ENCODE results near the gene FAM228B. TPM values are rescaled to one million over a fixed set of nuclear protein-coding genes. Genes with fewer than 3 reads are reported as not detected.
A peak's percentile ranks its signal among the peaks of the same experiment; 100 is the strongest.

Gene FAM228B
- polyA plus RNA-seq, 3 donors: 20.2 to 31.9 (median 29.8) TPM

GRCh38 chr2:24152413-24153197, 29.3 kb downstream of the FAM228B start:
- no peak for DNase-seq (ENCODE audit: low read depth in 3 of 3, low spot score in 2 of 3)

DNA sequence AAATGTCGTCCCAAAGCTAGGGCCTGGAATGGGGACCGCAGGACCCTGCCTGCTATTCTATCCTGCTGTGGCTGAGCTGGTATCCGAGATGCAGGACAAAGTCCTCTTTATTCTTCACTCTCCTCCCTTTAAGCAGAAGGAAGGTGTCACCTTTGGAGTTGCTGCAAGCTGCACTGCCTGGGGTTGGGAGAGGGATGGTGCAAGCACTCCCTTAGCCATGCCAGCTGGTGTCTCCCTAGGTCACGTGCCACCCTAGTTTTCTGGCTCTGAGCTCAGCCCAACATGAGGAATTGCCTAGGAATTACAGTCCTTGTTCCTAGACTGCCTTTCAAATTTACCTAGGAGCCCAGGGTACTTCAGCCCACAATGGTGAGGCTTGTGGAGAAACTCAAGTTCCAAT, 30.2 kb downstream of the FAM228B start:
- DNase-seq (ENCODE audit: low read depth in 3 of 3, low spot score in 2 of 3): no peak

DNA sequence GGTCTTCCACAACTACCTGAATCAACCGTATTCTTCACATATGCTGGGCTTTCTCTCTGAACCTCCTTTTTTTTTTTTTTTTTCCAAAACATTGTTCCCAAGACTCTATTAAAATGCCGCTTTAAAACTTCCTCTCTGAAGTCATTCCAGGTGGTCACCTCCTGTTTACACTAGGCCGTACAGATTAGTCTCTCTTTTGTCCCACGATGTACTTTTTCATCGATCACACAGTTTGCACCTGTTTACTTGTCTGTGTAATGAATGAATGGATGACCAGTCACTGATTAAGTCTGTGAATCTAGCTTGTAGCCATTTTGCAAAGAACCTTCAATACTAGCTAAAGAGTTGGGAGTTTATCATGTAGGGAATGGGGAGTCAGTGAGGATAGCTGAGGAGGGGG, 34.9 kb downstream of the FAM228B start:
- no peak for DNase-seq (ENCODE audit: low read depth in 3 of 3, low spot score in 2 of 3)

DNA sequence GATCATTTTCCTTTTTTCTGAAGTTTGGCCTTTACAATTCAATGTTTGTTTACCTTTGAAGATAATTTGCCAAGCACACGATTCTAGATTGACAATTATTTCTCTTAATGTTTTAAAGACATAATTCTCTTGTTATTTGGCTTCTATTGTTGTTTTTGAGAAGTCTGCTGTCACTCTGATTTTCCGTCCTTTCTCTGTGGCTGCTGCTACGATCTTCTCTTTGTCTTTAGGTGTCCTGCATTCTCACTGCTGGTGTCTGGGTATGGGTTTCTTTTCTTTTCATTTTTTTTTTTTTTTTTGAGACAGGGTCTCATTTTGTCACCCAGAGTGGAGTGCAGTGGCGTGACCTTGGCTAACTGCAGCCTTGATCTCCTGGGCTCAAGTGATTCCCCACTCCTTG, 36.4 kb downstream of the FAM228B start:
- DNase-seq (ENCODE audit: low read depth in 3 of 3, low spot score in 2 of 3): no peak

GRCh38 chr2:24160761-24161160, 37.5 kb downstream of the FAM228B start:
- DNase-seq (ENCODE audit: low read depth in 3 of 3, low spot score in 2 of 3): no peak

- DNase-seq (ENCODE audit: low read depth in 3 of 3, low spot score in 2 of 3): no peak
Measured at GRCh38 chr2:24162494-24162893, 39.2 kb downstream of the FAM228B start.

DNA sequence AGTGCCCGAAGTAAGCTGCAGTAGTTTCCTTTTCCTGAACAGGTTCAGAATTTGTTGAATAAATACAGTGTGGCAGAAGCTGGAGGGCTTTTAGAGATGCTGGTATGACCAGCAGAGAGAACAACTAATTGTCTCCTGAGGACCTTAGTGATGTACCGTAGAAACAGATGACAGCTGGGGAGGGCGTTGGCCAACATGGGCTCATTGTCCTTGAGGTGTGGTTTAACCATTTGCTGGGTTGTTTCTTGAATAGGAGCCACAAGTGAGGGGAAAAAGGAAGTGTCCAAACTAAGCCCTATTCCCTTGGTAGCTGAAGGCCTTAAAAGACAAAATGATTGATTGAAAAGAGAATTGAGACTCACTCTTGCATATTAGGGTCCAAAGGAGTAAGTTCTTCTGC, 39.9 kb downstream of the FAM228B start:
- no peak for DNase-seq (ENCODE audit: low read depth in 3 of 3, low spot score in 2 of 3)

- DNase-seq (ENCODE audit: low read depth in 3 of 3, low spot score in 2 of 3): no peak
Measured at GRCh38 chr2:24163601-24164000, 40.3 kb downstream of the FAM228B start.

DNA sequence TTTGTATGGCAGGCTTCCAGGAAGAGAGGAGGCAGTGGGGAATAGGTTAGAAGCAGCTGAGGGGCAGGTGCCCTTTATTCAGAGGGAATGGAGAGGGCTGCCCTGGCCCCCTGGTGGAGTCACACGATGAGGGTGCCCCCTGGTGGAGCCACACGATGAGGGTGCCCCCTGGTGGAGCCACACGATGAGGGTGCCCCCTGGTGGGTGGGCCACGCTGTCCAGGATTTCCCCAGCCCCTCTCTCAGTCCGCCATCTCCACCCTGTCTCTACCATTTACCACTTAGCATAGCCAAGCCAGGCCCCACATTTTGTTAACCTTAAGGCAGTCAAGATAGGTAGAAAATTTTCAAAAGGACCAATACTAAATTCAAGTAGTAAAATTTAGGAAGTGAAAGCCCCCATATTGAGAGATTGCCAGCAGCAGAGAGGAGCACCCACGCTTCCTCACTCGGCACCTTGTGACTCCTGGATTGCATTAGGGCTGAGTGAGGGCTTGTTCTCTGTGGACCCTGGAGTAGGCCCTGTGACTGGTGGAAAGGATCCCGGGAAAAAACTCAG, 41.2 kb downstream of the FAM228B start:
- DNase-seq (ENCODE audit: low read depth in 3 of 3, low spot score in 2 of 3): no peak

DNA sequence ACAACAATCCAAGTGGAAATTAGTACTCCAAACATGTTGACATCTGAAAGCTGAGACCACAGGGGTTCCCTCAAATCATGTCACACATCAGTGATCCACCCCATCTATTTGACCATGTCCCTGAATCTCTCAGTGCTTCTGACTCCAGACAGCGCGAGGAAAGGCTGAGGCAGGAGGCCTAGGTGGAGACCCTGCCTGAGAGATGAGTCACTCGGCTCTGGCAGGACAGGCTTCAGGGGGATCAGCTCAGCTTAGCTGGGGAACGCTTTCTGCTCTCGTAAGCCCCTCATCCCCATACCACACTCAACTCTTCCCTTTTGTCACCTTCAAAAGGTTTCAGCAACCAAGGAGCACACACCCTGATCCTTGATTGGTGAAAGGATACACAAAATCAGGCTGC, 45.8 kb downstream of the FAM228B start:
- DNase-seq (ENCODE audit: low read depth in 3 of 3, low spot score in 2 of 3): no peak

GRCh38 chr2:24174851-24175277, 51.6 kb downstream of the FAM228B start, which contains the start of gene FAM228A:
Gene FAM228A, plus strand, starts transcription at chr2:24175053. Its CDS starts 428 bp downstream, at chr2:24175481.
- no peak for DNase-seq (ENCODE audit: low read depth in 3 of 3, low spot score in 2 of 3)

GRCh38 chr2:24175631-24176187, 52.4 kb downstream of the FAM228B start:
- no peak for DNase-seq (ENCODE audit: low read depth in 3 of 3, low spot score in 2 of 3)

- DNase-seq (ENCODE audit: low read depth in 3 of 3, low spot score in 2 of 3): no peak
Measured at GRCh38 chr2:24176326-24176725, 53.1 kb downstream of the FAM228B start.

DNA sequence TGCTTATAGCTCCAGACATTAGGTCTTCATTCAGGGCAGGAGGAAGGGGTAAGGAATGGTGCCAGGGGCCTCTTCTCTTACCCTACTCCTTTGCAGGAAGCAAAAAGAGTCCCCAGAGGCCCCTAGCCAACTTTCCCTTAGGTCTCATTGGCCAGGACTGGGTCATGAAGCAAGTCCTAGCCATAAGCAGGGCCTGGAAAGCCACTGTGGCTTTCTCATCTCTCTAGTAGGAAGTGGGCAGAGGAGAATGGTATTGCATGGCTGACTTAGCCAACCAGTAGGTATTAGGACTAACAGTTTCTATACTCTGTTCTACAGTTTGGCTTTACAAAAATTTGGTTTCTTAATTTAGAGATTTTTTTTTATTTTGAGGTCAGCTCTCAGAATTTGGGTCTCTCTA, 56.4 kb downstream of the FAM228B start:
- DNase-seq (ENCODE audit: low read depth in 3 of 3, low spot score in 2 of 3): no peak

GRCh38 chr2:24181849-24182248, 58.6 kb downstream of the FAM228B start:
- DNase-seq (ENCODE audit: low read depth in 3 of 3, low spot score in 2 of 3): peak in 1 of 3 donors; percentile 19

DNA sequence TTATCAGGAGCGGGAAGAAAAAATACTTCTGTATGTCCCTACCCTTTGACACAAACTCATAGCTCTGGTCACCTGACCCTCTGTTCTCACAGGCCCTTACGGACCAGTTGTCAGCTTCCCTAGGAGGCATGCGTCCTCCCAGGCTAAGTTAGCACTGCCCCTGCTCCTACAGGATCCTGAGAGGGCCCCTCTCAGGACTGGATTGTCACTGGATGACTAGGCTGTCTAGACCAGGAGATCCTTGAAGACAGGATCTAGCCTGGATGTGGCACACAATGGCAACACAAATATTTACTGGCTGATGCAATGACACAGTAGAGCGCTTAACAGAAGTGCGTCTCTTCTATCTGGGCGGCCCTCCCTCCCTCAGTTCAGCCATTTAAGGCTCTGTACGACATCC, 59.2 kb downstream of the FAM228B start:
- no peak for DNase-seq (ENCODE audit: low read depth in 3 of 3, low spot score in 2 of 3)

DNA sequence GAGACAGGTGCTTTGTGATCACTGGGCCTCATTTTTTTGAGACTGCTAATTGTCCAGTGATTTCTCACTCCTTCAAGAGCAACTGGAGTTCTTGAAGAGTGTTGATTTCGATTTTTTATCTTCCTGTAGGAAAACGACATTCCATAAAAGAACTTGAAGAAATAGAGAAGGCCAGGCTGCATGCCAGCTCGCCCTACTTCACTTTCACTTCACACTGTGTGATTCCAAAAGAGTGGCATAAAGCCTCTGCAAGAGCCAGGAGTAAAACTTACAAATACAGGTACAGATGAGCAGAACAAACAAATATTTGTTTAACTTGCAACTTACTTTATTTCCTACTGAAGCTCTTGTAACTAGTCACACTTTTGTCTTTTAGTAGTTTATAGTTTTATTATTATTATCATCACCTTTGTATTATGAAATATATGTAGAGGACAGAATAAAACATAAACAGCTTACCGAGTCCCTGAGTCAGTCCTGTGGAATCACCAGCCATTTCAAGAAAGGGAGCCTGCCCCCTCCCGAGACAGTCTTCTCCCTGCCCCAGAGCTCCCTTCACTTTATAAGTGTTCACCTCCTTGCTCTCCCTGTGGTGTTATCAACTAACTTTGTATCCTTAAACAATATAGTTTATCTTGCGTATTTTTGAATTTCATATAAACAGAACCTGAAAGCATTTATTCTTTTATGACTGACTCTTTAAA, 60.2 kb downstream of the FAM228B start:
- DNase-seq (ENCODE audit: low read depth in 3 of 3, low spot score in 2 of 3): no peak

DNA sequence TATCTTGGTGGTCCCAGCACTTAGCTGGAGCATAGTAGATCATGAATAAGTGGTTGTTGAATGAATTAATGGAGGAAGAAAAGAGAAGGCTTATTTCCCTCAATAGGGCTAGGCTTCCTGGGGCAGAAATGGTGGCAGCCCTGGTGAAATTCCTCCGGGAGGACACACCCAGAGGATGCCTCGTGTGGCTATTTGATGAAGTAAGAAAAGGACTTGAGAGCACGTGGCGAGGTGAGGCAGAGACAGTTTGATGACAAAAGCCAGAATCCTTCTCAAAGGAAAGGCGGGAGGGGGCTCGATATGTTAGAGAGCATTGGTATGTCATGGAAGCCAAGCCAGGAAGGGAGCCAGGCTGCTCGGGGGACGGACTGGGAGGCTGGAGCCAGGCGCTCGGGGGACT, 66.3 kb downstream of the FAM228B start:
- no peak for DNase-seq (ENCODE audit: low read depth in 3 of 3, low spot score in 2 of 3)

DNA sequence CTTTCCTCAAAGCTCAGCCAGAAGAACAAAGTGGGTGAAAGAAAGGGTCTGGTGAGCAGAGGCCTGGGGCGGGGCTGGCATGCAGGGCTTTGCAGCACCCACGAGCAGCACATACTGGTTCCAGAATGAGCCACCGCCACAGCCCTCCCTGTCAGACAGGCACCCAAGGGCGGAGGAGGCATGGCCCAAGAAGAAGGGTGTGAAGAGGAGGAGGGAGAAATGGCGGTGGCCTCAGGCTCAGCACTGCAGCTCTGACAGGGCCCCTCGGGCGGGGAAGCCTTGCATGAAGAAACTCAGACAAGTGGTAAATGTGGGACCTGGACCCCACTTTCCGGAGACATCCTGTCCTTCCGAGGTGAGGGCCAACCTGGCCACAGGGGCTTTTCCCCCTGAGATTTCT, 67.2 kb downstream of the FAM228B start:
- no peak for DNase-seq (ENCODE audit: low read depth in 3 of 3, low spot score in 2 of 3)

DNA sequence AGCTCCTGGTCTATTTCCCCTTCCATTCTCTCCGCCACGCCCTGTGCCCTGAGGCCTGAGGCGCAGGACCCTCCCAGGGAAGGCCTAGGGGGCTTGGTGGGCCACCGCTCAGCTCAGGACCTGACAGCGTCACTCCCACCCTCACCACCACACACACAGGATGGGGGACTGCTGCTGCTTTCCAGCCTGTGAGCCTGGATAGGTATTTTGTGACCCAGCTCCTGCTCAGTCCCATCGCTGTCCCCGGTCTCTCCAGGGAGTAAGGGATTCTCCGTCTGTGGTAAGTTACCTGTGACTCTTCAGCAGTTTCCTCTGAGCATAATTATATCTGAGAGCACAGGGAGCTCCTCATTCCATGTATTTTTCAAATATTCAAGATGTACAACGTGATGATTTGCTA, 67.9 kb downstream of the FAM228B start:
- no peak for DNase-seq (ENCODE audit: low read depth in 3 of 3, low spot score in 2 of 3)

DNA sequence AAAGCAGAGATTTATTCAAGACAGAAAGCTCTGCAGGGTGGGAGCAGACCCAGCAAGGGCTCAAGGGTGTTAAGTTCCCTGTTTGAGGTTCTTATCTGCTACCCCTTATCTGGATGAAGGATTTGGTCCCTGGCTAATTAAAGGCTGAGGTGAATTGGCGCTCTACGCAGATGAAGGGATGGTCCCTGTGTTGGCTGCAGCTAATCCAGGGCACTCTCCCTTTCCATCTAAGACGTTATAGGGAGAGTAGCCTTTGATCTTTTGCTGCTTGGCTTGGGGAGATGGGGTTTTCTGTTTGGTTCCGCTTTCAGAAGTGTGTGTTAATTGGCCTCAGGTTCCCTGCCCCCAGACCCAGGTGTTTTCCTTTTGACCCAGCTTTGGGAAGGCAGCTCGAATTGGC, 68.6 kb downstream of the FAM228B start:
- no peak for DNase-seq (ENCODE audit: low read depth in 3 of 3, low spot score in 2 of 3)
